Stimulated activated memory B cell treated with anti-CD40 and anti-IgM and Interleukin-4, amounts not matched to agents 10 μg/mL and 1 μg/mL and 100 μg/mL, for 72 hours (primary cell): ENCODE measurements around the gene EEF1AKMT3.

Experiments used
- ATAC-seq: fragments of 150-1000 bp; cut with Tn5 transposase; 2 replicates; pipeline ENCODE4 v1.10.0; 2021
- H3K27ac Mint-ChIP-seq: one replicate; pipeline ENCODE4 v1.8.0; 2022; ENCODE audit warnings: mild to moderate bottlenecking, mixed read lengths
- H3K27me3 Mint-ChIP-seq: one replicate; pipeline ENCODE4 v1.8.0; 2022; ENCODE audit warnings: mixed read lengths
- H3K36me3 Mint-ChIP-seq: one replicate; pipeline ENCODE4 v1.8.0; 2022; ENCODE audit warnings: mixed read lengths
- H3K4me1 Mint-ChIP-seq: one replicate; pipeline ENCODE4 v1.8.0; 2022; ENCODE audit warnings: mixed read lengths
- H3K4me3 Mint-ChIP-seq: one replicate; pipeline ENCODE4 v1.8.0; 2022; ENCODE audit warnings: mild to moderate bottlenecking, moderate library complexity, mixed read lengths
- H3K9me3 Mint-ChIP-seq: one replicate; pipeline ENCODE4 v1.8.0; 2022; ENCODE audit warnings: mixed read lengths

The EEF1AKMT3 gene

GRCh38 chr12:57803319-57803893, 31.0 kb downstream of the EEF1AKMT3 start:
- Mint-ChIP-seq H3K27ac (no peak overlapping the region), H3K4me1 (no peaks in the 10 kb centered on the region), H3K4me3 (no peak overlapping the region), H3K36me3 (peaks cover 22% of the 10 kb centered on the region), H3K27me3 (no peaks in the 10 kb centered on the region), H3K9me3 (no peaks in the 10 kb centered on the region)
- no peak for ATAC-seq

GRCh38 chr12:57806677-57807076, 34.3 kb downstream of the EEF1AKMT3 start:
- no peaks in the 10 kb centered on the region for H3K27me3 Mint-ChIP-seq
- no peaks in the 10 kb centered on the region for H3K4me1 Mint-ChIP-seq
- no peak overlapping the region for H3K27ac Mint-ChIP-seq
- ATAC-seq, result no peak
- H3K9me3 Mint-ChIP-seq, result no peaks in the 10 kb centered on the region
- H3K36me3 Mint-ChIP-seq, result peaks cover 11% of the 10 kb centered on the region
- no peak overlapping the region for H3K4me3 Mint-ChIP-seq

GRCh38 chr12:57807285-57807684, 34.9 kb downstream of the EEF1AKMT3 start:
- H3K27ac Mint-ChIP-seq, result no peak overlapping the region
- H3K4me3 Mint-ChIP-seq, result no peak overlapping the region

GRCh38 chr12:57808351-57808750, 35.9 kb downstream of the EEF1AKMT3 start:
- Mint-ChIP-seq H3K4me1 (no peaks in the 10 kb centered on the region), H3K4me3 (no peak overlapping the region), H3K27me3 (no peaks in the 10 kb centered on the region), H3K27ac (no peak overlapping the region), H3K9me3 (no peaks in the 10 kb centered on the region), H3K36me3 (peaks cover 7% of the 10 kb centered on the region)
- ATAC-seq, result no peak

More at GRCh38 chr12:57807285-57807684, 34.9 kb downstream of the EEF1AKMT3 start:
- no peaks in the 10 kb centered on the region for H3K9me3 Mint-ChIP-seq
- no peaks in the 10 kb centered on the region for H3K4me1 Mint-ChIP-seq
- H3K27me3 Mint-ChIP-seq, result no peaks in the 10 kb centered on the region
- H3K36me3 Mint-ChIP-seq, result peaks cover 13% of the 10 kb centered on the region
- no peak for ATAC-seq

- Mint-ChIP-seq H3K27me3 (no peaks in the 10 kb centered on the region), H3K27ac (no peak overlapping the region), H3K9me3 (no peaks in the 10 kb centered on the region), H3K4me1 (no peaks in the 10 kb centered on the region), H3K4me3 (no peak overlapping the region), H3K36me3 (peaks cover 7% of the 10 kb centered on the region)
- ATAC-seq, result no peak
These were observed 37.0 kb downstream of the EEF1AKMT3 start for GRCh38 chr12:57809425-57809824.

- Mint-ChIP-seq H3K27me3 (no peaks in the 10 kb centered on the region), H3K9me3 (no peaks in the 10 kb centered on the region), H3K27ac (no peak overlapping the region), H3K4me1 (no peaks in the 10 kb centered on the region), H3K4me3 (no peak overlapping the region), H3K36me3 (peaks cover 7% of the 10 kb centered on the region)
- ATAC-seq, result no peak
These were observed 38.0 kb downstream of the EEF1AKMT3 start for GRCh38 chr12:57810450-57810849.

- peaks cover 7% of the 10 kb centered on the region for H3K36me3 Mint-ChIP-seq
- no peaks in the 10 kb centered on the region for H3K9me3 Mint-ChIP-seq
- H3K4me1 Mint-ChIP-seq, result no peaks in the 10 kb centered on the region
- H3K27me3 Mint-ChIP-seq, result no peaks in the 10 kb centered on the region
- no peak overlapping the region for H3K27ac Mint-ChIP-seq
- H3K4me3 Mint-ChIP-seq, result no peak overlapping the region
- no peak for ATAC-seq
These were observed 38.8 kb downstream of the EEF1AKMT3 start for GRCh38 chr12:57811028-57811755.

GRCh38 chr12:57813111-57813970, 40.9 kb downstream of the EEF1AKMT3 start:
- Mint-ChIP-seq H3K36me3 (peaks cover 7% of the 10 kb centered on the region), H3K27ac (no peak overlapping the region), H3K4me1 (no peaks in the 10 kb centered on the region), H3K27me3 (no peaks in the 10 kb centered on the region), H3K9me3 (no peaks in the 10 kb centered on the region), H3K4me3 (no peak overlapping the region)
- no peak for ATAC-seq

- H3K27ac Mint-ChIP-seq, result no peak overlapping the region
- no peaks in the 10 kb centered on the region for H3K4me1 Mint-ChIP-seq
- ATAC-seq, result no peak
- H3K4me3 Mint-ChIP-seq, result no peak overlapping the region
- no peaks in the 10 kb centered on the region for H3K9me3 Mint-ChIP-seq
- H3K36me3 Mint-ChIP-seq, result peaks cover 7% of the 10 kb centered on the region
- no peaks in the 10 kb centered on the region for H3K27me3 Mint-ChIP-seq
These were observed 41.8 kb downstream of the EEF1AKMT3 start for GRCh38 chr12:57813971-57814772.

- no peak for ATAC-seq
- no peak overlapping the region for H3K4me3 Mint-ChIP-seq
- H3K27ac Mint-ChIP-seq, result no peak overlapping the region
- no peaks in the 10 kb centered on the region for H3K9me3 Mint-ChIP-seq
- H3K36me3 Mint-ChIP-seq, result peaks cover 7% of the 10 kb centered on the region
- H3K27me3 Mint-ChIP-seq, result no peaks in the 10 kb centered on the region
- H3K4me1 Mint-ChIP-seq, result no peaks in the 10 kb centered on the region
These were observed 43.0 kb downstream of the EEF1AKMT3 start for GRCh38 chr12:57815177-57816000.

GRCh38 chr12:57816001-57816854, 43.8 kb downstream of the EEF1AKMT3 start:
- Mint-ChIP-seq H3K36me3 (peaks cover 15% of the 10 kb centered on the region), H3K27me3 (no peaks in the 10 kb centered on the region), H3K9me3 (no peaks in the 10 kb centered on the region), H3K4me3 (no peak overlapping the region), H3K4me1 (no peaks in the 10 kb centered on the region), H3K27ac (no peak overlapping the region)
- no peak for ATAC-seq

- peaks cover 16% of the 10 kb centered on the region for H3K36me3 Mint-ChIP-seq
- no peak overlapping the region for H3K27ac Mint-ChIP-seq
- no peaks in the 10 kb centered on the region for H3K27me3 Mint-ChIP-seq
- no peak overlapping the region for H3K4me3 Mint-ChIP-seq
- no peaks in the 10 kb centered on the region for H3K4me1 Mint-ChIP-seq
- no peak for ATAC-seq
- H3K9me3 Mint-ChIP-seq, result no peaks in the 10 kb centered on the region
These were observed 44.4 kb downstream of the EEF1AKMT3 start for GRCh38 chr12:57816855-57817151.

GRCh38 chr12:57817261-57817989, 45.0 kb downstream of the EEF1AKMT3 start:
- Mint-ChIP-seq H3K27me3 (no peaks in the 10 kb centered on the region), H3K4me3 (no peak overlapping the region), H3K4me1 (no peaks in the 10 kb centered on the region), H3K9me3 (no peaks in the 10 kb centered on the region), H3K27ac (no peak overlapping the region), H3K36me3 (peaks cover 13% of the 10 kb centered on the region)
- ATAC-seq, result no peak
